Progenitor cell of endocrine pancreas (in vitro differentiated cells): Measurements from ENCODE around the gene FNBP1. TPM values are rescaled to one million over a fixed set of nuclear protein-coding genes. Genes with fewer than 3 reads are reported as not detected.
A peak's percentile ranks its signal among the peaks of the same experiment; 100 is the strongest.
"Not testable (repeated sequence)": the region's sequence is repeated elsewhere in the genome, so short reads cannot be mapped to it uniquely, and the experiment has no call there.

Experiments
- DNase-seq: peaks from one replicate; pipeline ENCODE4 v3.0.0; 2021; ENCODE audit warnings: low spot score; ENCODE audit not compliant: unreplicated experiment
- H3K27ac Mint-ChIP-seq: 2 replicates; pipeline ENCODE4 v1.8.0; 2021; ENCODE audit warnings: mild to moderate bottlenecking, moderate library complexity, mixed read lengths
- H3K27me3 Mint-ChIP-seq: 2 replicates; pipeline ENCODE4 v1.8.0; 2021; ENCODE audit warnings: mixed read lengths
- H3K36me3 Mint-ChIP-seq: 2 replicates; pipeline ENCODE4 v1.8.0; 2022; ENCODE audit warnings: mixed read lengths; ENCODE audit not compliant: insufficient read depth
- H3K4me1 Mint-ChIP-seq: 2 replicates; pipeline ENCODE4 v1.8.0; 2021; ENCODE audit warnings: low read depth, mixed read lengths
- H3K4me3 Mint-ChIP-seq: 2 replicates; pipeline ENCODE4 v1.8.0; 2021; ENCODE audit warnings: low read depth, mild to moderate bottlenecking, moderate library complexity, mixed read lengths
- H3K9me3 Mint-ChIP-seq: 2 replicates; pipeline ENCODE4 v1.8.0; 2021; ENCODE audit warnings: low read depth, mixed read lengths
- CTCF ChIP-seq: fragments of 200-600 bp; sonication (generic); IDR thresholded peaks from one replicate; pipeline ENCODE4 v1.5.0; 2021; ENCODE audit warnings: antibody characterized with exemption, mild to moderate bottlenecking; ENCODE audit not compliant: unreplicated experiment
- total RNA-seq: library from RNA; stranded (reverse); gene quantifications from 2 replicates; pipeline ENCODE4 v1.2.1, GENCODE V29; 2021

FNBP1 gene
- total RNA-seq, 1 donor from 2014 or later: 44.1 TPM

- DNase-seq: no peak
- H3K36me3 Mint-ChIP-seq: peaks cover 22% of the 10 kb centered on the region
- H3K27me3 Mint-ChIP-seq: no peaks in the 10 kb centered on the region
- H3K4me1 Mint-ChIP-seq: peaks cover 2% of the 10 kb centered on the region
- H3K9me3 Mint-ChIP-seq: no peaks in the 10 kb centered on the region
- H3K27ac Mint-ChIP-seq: peak overlapping the region; percentile 31
- no peak for TF ChIP-seq CTCF
- no peak overlapping the region for H3K4me3 Mint-ChIP-seq
These were observed 61.6 kb downstream of the FNBP1 start for GRCh38 chr9:129981180-129981907.

- not testable (repeated sequence) for H3K27ac Mint-ChIP-seq, H3K4me3 Mint-ChIP-seq, H3K9me3 Mint-ChIP-seq, H3K27me3 Mint-ChIP-seq, DNase-seq, H3K4me1 Mint-ChIP-seq
- peaks cover 19% of the 10 kb centered on the region for H3K36me3 Mint-ChIP-seq
These were observed 62.8 kb downstream of the FNBP1 start for GRCh38 chr9:129980224-129980623.

- no peak overlapping the region for H3K4me3 Mint-ChIP-seq
- TF ChIP-seq CTCF: no peak
- no peaks in the 10 kb centered on the region for H3K27me3 Mint-ChIP-seq
- no peak for DNase-seq
- H3K27ac Mint-ChIP-seq: no peak overlapping the region
- H3K4me1 Mint-ChIP-seq: peaks cover 2% of the 10 kb centered on the region
- peaks cover 13% of the 10 kb centered on the region for H3K36me3 Mint-ChIP-seq
- no peaks in the 10 kb centered on the region for H3K9me3 Mint-ChIP-seq
These were observed 63.8 kb downstream of the FNBP1 start for GRCh38 chr9:129979071-129979745.

GRCh38 chr9:129972816-129973215 is 70.2 kb downstream of the FNBP1 start:
- no peak overlapping the region for H3K4me3 Mint-ChIP-seq
- H3K27ac Mint-ChIP-seq: no peak overlapping the region

GRCh38 chr9:129968690-129969485 is 74.1 kb downstream of the FNBP1 start:
- H3K27me3 Mint-ChIP-seq: no peaks in the 10 kb centered on the region
- H3K4me1 Mint-ChIP-seq: peaks cover 14% of the 10 kb centered on the region
- peaks cover 10% of the 10 kb centered on the region for H3K36me3 Mint-ChIP-seq
- H3K9me3 Mint-ChIP-seq: no peaks in the 10 kb centered on the region
- no peak for TF ChIP-seq CTCF
- DNase-seq: no peak
- H3K4me3 Mint-ChIP-seq: no peak overlapping the region
- H3K27ac Mint-ChIP-seq: no peak overlapping the region

More at GRCh38 chr9:129972816-129973215, 70.2 kb downstream of the FNBP1 start:
- Mint-ChIP-seq H3K4me1 (peaks cover 5% of the 10 kb centered on the region), H3K9me3 (no peaks in the 10 kb centered on the region), H3K36me3 (peaks cover 7% of the 10 kb centered on the region), H3K27me3 (no peaks in the 10 kb centered on the region)
- TF ChIP-seq CTCF: no peak
- DNase-seq: no peak
